Measurements from ENCODE around the gene CCKAR. TPM values are rescaled to one million over a fixed set of nuclear protein-coding genes. Genes with fewer than 3 reads are reported as not detected.

The CCKAR gene
- total and polyA plus RNA-seq, 10 of the 15 experiments (the other 5 are each of a cell fraction or from before 2014, with no cell fraction given), result not detected

GRCh38 chr4:26515936-26516335 is 25.7 kb upstream of the CCKAR start (continued):
- TF ChIP-seq YY1 (IDR thresholded peaks at IDR 0.05; ENCODE audit: low read depth, low read length) (no peak), ZZZ3 (IDR thresholded peaks at IDR 0.05; ENCODE audit: control insufficient read depth, insufficient read length, low read depth) (no peak), NR2C1 (IDR thresholded peaks at IDR 0.05) (no peak), SREBF1 (IDR thresholded peaks at IDR 0.05; ENCODE audit: low read length) (no peak), MTA2 (IDR thresholded peaks at IDR 0.05; ENCODE audit: low read depth) (no peak)
- TF ChIP-seq, protein P1, sequence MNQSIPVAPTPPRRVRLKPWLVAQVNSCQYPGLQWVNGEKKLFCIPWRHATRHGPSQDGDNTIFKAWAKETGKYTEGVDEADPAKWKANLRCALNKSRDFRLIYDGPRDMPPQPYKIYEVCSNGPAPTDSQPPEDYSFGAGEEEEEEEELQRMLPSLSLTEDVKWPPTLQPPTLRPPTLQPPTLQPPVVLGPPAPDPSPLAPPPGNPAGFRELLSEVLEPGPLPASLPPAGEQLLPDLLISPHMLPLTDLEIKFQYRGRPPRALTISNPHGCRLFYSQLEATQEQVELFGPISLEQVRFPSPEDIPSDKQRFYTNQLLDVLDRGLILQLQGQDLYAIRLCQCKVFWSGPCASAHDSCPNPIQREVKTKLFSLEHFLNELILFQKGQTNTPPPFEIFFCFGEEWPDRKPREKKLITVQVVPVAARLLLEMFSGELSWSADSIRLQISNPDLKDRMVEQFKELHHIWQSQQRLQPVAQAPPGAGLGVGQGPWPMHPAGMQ (IDR thresholded peaks at IDR 0.05; ENCODE audit: borderline replicate concordance), result no peak

GRCh38 chr4:26510334-26510964 is 20.2 kb upstream of the CCKAR start:
- H3K4me3 ChIP-seq, result no peak overlapping the region
- no TSS peak for BruUV-seq (replicated peaks)
- no peak overlapping the region for H3K9ac ChIP-seq (ENCODE audit: control insufficient read depth, insufficient read depth, low read length)
- ATAC-seq, result no peak
- H3K36me3 ChIP-seq (ENCODE audit: control insufficient read depth in 2 of 2, insufficient read depth in 2 of 2, low read length in 1 of 2), result no peaks in the 10 kb centered on the region
- no peaks in the 10 kb centered on the region for H3K4me1 ChIP-seq (ENCODE audit: control insufficient read depth, insufficient read depth, low read length)
- H3K79me2 ChIP-seq (ENCODE audit: control insufficient read depth, insufficient read depth, low read length), result no peaks in the 10 kb centered on the region
- ChIA-PET CTCF (no interaction called here), POLR2A (no interaction called here), RAD21 (ENCODE audit: unreplicated experiment) (no interaction called here), SMC1A (ENCODE audit: uncharacterized antibody, unreplicated experiment) (no interaction called here)
- no peaks in the 10 kb centered on the region for H4K20me1 ChIP-seq (ENCODE audit: control insufficient read depth, insufficient read depth)
- 8% methylated on average over 4 of the region's 4 CpGs for WGBS (ENCODE audit: insufficient coverage, insufficient replicate concordance, low lambda C conversion rate, missing lambda C conversion rate)
- H3K4me2 ChIP-seq (ENCODE audit: control insufficient read depth, insufficient read depth), result no peak overlapping the region
- in situ Hi-C loops (cut with MboI) (no loop called here), intact Hi-C loops (cut with micrococcal nuclease; ENCODE audit: unreplicated experiment) (no loop called here)
- H3K27ac ChIP-seq (ENCODE audit: control insufficient read depth, insufficient read depth), result no peak overlapping the region
- no peaks in the 10 kb centered on the region for H3K27me3 ChIP-seq (replicated peaks in 1 of 2; ENCODE audit: control insufficient read depth in 2 of 2, insufficient read depth in 2 of 2, low read length in 1 of 2)
- no peak for DNase-seq (ENCODE audit: low read depth, low spot score)
- no peak overlapping the region for H2AFZ ChIP-seq (ENCODE audit: control insufficient read depth, low read depth, low read length)
- no peaks in the 10 kb centered on the region for H3K9me3 ChIP-seq (replicated peaks; ENCODE audit: control insufficient read depth, insufficient read depth, low read length)
- TF ChIP-seq TAF1 (IDR thresholded peaks at IDR 0.05; ENCODE audit: borderline replicate concordance, low read depth, low read length) (no peak), GATAD2B (conservative IDR thresholded peaks at IDR 0.05; ENCODE audit: low read depth) (no peak), BACH1 (IDR thresholded peaks at IDR 0.05; ENCODE audit: borderline replicate concordance) (no peak)
- FAIRE-seq, result no peak

All from GM12878 (cell line).